GM13977 (cell line): Measurements from ENCODE around the gene HEATR5A.

Experiments
- DNase-seq: peaks from one replicate; pipeline ENCODE4 v3.0.0; 2012; ENCODE audit warnings: low spot score
- CTCF ChIP-seq: IDR thresholded peaks from 2 replicates; pipeline ENCODE4 v1.5.1; 2012; ENCODE audit warnings: mild to moderate bottlenecking, control low read depth; ENCODE audit not compliant: insufficient read depth; ENCODE audit errors: extremely low read depth, missing control alignments
- in situ Hi-C: fragments of 300-500 bp; cut with MboI; formaldehyde crosslinking; loops from one replicate; pipeline ENCODE4 v1.12.0; 2022; ENCODE audit warnings: low sequenced_read_pairs, low pct_unique_long_range_greater_than_20kb, mixed read lengths, inconsistent platforms; ENCODE audit not compliant: unreplicated experiment

HEATR5A gene

GRCh38 chr14:31300883-31301282, 119.5 kb downstream of the HEATR5A start:
- DNase-seq = no peak
- in situ Hi-C loops = no loop called here
- TF ChIP-seq CTCF = no peak

GRCh38 chr14:31300296-31300695, 120.1 kb downstream of the HEATR5A start:
- in situ Hi-C loops = no loop called here
- DNase-seq = no peak

GRCh38 chr14:31297701-31298344, 122.5 kb downstream of the HEATR5A start:
- TF ChIP-seq CTCF = no peak
- peak; percentile 15 for DNase-seq
- in situ Hi-C loops = no loop called here

More at GRCh38 chr14:31300296-31300695, 120.1 kb downstream of the HEATR5A start:
- TF ChIP-seq CTCF = no peak

- DNase-seq = no peak
- in situ Hi-C loops = no loop called here
- TF ChIP-seq CTCF = no peak
Observed at GRCh38 chr14:31297112-31297511, 123.2 kb downstream of the HEATR5A start.

GRCh38 chr14:31294746-31295405, 125.5 kb downstream of the HEATR5A start:
- no peak for DNase-seq
- no peak for TF ChIP-seq CTCF
- in situ Hi-C loops = no loop called here

GRCh38 chr14:31292937-31293616, 127.3 kb downstream of the HEATR5A start:
- no peak for TF ChIP-seq CTCF
- no peak for DNase-seq
- in situ Hi-C loops = no loop called here
